ENCODE results near the gene BMPR1A. TPM values are rescaled to one million over a fixed set of nuclear protein-coding genes. Genes with fewer than 3 reads are reported as not detected.
A peak's percentile ranks its signal among the peaks of the same experiment; 100 is the strongest.

Gene BMPR1A
- total RNA-seq, 4 donors from 2014 or later = 29.3 to 45.2 (median 38.0) TPM

DNA sequence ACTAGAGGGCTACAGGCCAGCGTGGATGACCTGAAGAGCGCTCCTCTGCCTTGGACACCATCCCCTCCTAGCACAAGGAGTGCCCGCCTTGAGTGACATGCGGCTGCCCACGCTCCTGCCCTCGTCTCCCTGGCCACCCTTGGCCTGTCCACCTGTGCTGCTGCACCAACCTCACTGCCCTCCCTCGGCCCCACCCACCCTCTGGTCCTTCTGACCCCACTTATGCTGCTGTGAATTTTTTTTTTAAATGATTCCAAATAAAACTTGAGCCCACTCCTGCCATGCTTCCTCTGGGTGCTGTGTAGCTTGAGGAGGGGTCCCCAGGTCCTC lies 206.5 kb downstream of the BMPR1A start:
- no peaks in the 10 kb centered on the region for H3K36me3 ChIP-seq
- no peak overlapping the region for H3K27ac ChIP-seq
- no peaks in the 10 kb centered on the region for H3K9me3 ChIP-seq
- in situ Hi-C loops (cut with MboI; ENCODE audit: low pct_ligation_motif_present in 1 of 4, low pct_unique_long_range_greater_than_20kb in 1 of 4, low sequenced_read_pairs in 3 of 4) (no loop called here), intact Hi-C loops (cut with DNase I; ENCODE audit: low total_unique reads) (no loop called here)
- TF ChIP-seq POLR2AphosphoS5 (IDR thresholded peaks at IDR 0.05) (no peak), POLR2A (IDR thresholded peaks at IDR 0.05) (no peak), EP300 (IDR thresholded peaks at IDR 0.05; ENCODE audit: low read depth) (no peak)
- TF ChIP-seq, protein P1, sequence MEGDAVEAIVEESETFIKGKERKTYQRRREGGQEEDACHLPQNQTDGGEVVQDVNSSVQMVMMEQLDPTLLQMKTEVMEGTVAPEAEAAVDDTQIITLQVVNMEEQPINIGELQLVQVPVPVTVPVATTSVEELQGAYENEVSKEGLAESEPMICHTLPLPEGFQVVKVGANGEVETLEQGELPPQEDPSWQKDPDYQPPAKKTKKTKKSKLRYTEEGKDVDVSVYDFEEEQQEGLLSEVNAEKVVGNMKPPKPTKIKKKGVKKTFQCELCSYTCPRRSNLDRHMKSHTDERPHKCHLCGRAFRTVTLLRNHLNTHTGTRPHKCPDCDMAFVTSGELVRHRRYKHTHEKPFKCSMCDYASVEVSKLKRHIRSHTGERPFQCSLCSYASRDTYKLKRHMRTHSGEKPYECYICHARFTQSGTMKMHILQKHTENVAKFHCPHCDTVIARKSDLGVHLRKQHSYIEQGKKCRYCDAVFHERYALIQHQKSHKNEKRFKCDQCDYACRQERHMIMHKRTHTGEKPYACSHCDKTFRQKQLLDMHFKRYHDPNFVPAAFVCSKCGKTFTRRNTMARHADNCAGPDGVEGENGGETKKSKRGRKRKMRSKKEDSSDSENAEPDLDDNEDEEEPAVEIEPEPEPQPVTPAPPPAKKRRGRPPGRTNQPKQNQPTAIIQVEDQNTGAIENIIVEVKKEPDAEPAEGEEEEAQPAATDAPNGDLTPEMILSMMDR (IDR thresholded peaks at IDR 0.05) = no peak
- 94% methylated on average over 7 of the region's 7 CpGs; no CpG with 5 or more reads in 1 of the 2 donors for WGBS, 2 donors (ENCODE audit: low coverage in 1 of 2)
- peaks cover 14 to 33% (median 25%) of the 10 kb centered on the region in 4 donors for H3K4me1 ChIP-seq
- H3K27me3 ChIP-seq = no peaks in the 10 kb centered on the region
- no peak for DNase-seq
- H3K4me3 ChIP-seq = no peak overlapping the region

DNA sequence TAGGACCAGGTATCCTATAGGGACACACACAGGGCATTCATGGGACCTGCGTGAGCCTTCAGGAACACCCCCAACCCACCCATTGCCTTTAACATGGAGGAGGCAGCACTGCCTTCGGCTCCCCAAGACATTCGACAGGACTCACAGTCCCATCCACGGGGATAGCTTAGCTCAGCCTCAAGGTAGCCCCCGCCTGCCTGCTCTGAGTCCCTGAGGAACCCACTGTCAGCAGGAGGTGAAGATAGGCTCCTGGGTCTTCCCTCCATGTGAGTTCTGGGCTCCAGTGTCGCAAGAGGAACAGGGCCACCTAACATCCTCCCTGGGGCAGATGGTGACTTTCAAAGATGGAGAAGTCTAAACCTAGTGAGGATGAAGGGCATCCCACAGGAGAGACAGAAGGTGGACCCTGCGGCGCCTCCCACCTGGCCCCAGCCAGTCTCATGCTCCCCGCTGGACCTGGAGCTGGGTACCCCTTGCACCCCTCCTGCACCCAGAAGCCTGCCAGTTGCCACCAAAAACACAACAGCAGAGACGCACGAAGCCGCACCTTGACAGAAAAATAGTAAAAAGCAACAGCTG lies 207.0 kb downstream of the BMPR1A start:
- Histone ChIP-seq H3K36me3 (no peaks in the 10 kb centered on the region), H3K4me1 (peaks cover 19 to 35% (median 28%) of the 10 kb centered on the region in 4 donors), H3K27me3 (no peaks in the 10 kb centered on the region), H3K27ac (no peak overlapping the region), H3K9me3 (no peaks in the 10 kb centered on the region), H3K4me3 (no peak overlapping the region)
- DNase-seq = peak; percentile 1
- TF ChIP-seq EP300 (IDR thresholded peaks at IDR 0.05; ENCODE audit: low read depth) = no peak
- TF ChIP-seq, protein P1 (IDR thresholded peaks at IDR 0.05) = no peak
- TF ChIP-seq POLR2AphosphoS5 (IDR thresholded peaks at IDR 0.05) = no peak
- TF ChIP-seq POLR2A (IDR thresholded peaks at IDR 0.05) = no peak
- in situ Hi-C loops (cut with MboI; ENCODE audit: low pct_ligation_motif_present in 1 of 4, low pct_unique_long_range_greater_than_20kb in 1 of 4, low sequenced_read_pairs in 3 of 4) = no loop called here
- WGBS, 2 donors (ENCODE audit: low coverage in 1 of 2) = 93% methylated on average over 12 of the region's 12 CpGs; no CpG with 5 or more reads in 1 of the 2 donors
- intact Hi-C loops (cut with DNase I; ENCODE audit: low total_unique reads) = no loop called here

DNA sequence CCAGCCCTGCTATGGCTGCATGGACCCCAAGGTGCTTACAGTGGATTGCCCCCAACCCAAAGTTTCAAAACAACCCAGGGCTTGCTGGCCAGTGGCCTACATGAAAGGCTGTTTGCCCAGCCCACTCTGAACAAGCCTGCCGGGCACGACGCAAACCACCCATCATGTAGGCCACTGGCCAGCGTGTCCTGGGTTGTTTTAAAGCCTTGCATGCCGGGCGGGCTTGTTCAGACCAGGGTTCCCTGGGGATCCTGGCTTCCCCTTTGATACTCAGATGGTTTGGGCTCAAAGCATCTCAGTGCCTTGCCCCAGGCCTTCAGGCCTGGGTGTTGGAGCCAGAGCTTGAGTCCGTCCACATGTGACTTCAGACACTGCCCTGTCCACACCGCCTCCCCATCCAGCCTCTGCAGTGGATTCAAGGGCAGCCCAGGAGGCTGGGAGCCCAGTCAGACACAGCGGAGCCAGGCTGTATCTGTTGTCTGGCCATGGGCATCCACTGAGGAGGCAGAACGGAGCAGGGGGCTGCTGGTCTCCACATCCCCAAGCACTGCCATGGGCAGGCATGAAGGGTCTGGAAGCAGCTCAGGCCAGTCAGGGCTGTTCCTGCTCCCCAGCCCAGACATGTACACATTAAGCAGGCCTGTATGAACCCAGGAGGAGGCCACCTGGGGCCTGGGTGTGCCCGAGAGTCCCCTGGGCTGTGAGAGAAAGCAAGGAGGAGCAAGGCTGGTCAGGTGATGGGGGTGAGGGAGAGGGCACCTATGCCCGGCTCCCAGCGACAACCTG lies 207.8 kb downstream of the BMPR1A start:
- no peak for DNase-seq

DNA sequence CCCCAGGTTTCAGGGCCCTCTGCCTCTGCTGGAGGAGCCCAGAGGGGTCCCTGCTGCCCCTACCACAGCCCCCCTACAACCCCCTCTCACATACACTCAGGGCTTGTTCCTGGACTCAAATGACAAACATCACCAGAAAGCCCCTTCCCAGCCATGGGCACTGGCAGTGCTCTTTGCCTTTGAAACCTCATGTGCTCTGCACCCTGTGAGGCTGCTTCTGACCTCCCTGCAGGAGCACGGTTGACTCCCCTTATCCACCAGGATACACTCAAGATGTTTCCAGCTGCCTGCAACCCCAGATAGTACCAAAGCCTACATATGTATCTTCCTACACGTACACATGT lies 208.4 kb downstream of the BMPR1A start:
- TF ChIP-seq POLR2A (IDR thresholded peaks at IDR 0.05) = no peak
- no peak for TF ChIP-seq POLR2AphosphoS5 (IDR thresholded peaks at IDR 0.05)
- TF ChIP-seq EP300 (IDR thresholded peaks at IDR 0.05; ENCODE audit: low read depth) = no peak
- Histone ChIP-seq H3K4me1 (peaks cover 25 to 39% (median 36%) of the 10 kb centered on the region in 4 donors), H3K4me3 (no peak overlapping the region), H3K9me3 (no peaks in the 10 kb centered on the region), H3K36me3 (no peaks in the 10 kb centered on the region), H3K27me3 (no peaks in the 10 kb centered on the region), H3K27ac (no peak overlapping the region)
- DNase-seq = no peak
- in situ Hi-C loops (cut with MboI; ENCODE audit: low pct_ligation_motif_present in 1 of 4, low pct_unique_long_range_greater_than_20kb in 1 of 4, low sequenced_read_pairs in 3 of 4) (no loop called here), intact Hi-C loops (cut with DNase I; ENCODE audit: low total_unique reads) (no loop called here)
- WGBS, 2 donors (ENCODE audit: low coverage in 1 of 2) = 79 to 90% methylated on average over 2 of the region's 2 CpGs

More for the DNA sequence above, 207.8 kb downstream of the BMPR1A start:
- intact Hi-C loops (cut with DNase I; ENCODE audit: low total_unique reads) (no loop called here), in situ Hi-C loops (cut with MboI; ENCODE audit: low pct_ligation_motif_present in 1 of 4, low pct_unique_long_range_greater_than_20kb in 1 of 4, low sequenced_read_pairs in 3 of 4) (no loop called here)
- Histone ChIP-seq H3K27ac (no peak overlapping the region), H3K36me3 (no peaks in the 10 kb centered on the region), H3K9me3 (no peaks in the 10 kb centered on the region), H3K4me3 (no peak overlapping the region), H3K27me3 (no peaks in the 10 kb centered on the region), H3K4me1 (peaks cover 21 to 35% (median 32%) of the 10 kb centered on the region in 4 donors)
- WGBS, 2 donors (ENCODE audit: low coverage in 1 of 2) = 75 to 85% methylated on average over 4 of the region's 13 CpGs
- TF ChIP-seq POLR2AphosphoS5 (IDR thresholded peaks at IDR 0.05) (no peak), EP300 (IDR thresholded peaks at IDR 0.05; ENCODE audit: low read depth) (no peak), POLR2A (IDR thresholded peaks at IDR 0.05) (no peak)
- TF ChIP-seq, protein P1 (IDR thresholded peaks at IDR 0.05) = no peak
